Activated CD8-positive, alpha-beta memory T cell treated with anti-CD3 and anti-CD28 coated beads for 48 hours (primary cell): ENCODE data around the gene NODAL.

Experiments
- DNase-seq, 3 experiments: peaks; one replicate each; pipeline ENCODE4 v3.0.0-alpha.2; 2020; ENCODE audit warnings: low read depth in 2 of 3, low spot score in 2 of 3

The NODAL gene

GRCh38 chr10:70433581-70434280, 7.8 kb downstream of the NODAL start:
- no peak for DNase-seq

- DNase-seq = no peak
These were observed 8.8 kb downstream of the NODAL start for GRCh38 chr10:70432561-70433263.

GRCh38 chr10:70432101-70432500, 9.4 kb downstream of the NODAL start:
- no peak for DNase-seq

- no peak for DNase-seq
These were observed 10.7 kb downstream of the NODAL start for GRCh38 chr10:70430493-70431445.

GRCh38 chr10:70426823-70427222, 14.7 kb downstream of the NODAL start:
- no peak for DNase-seq

GRCh38 chr10:70425096-70425495, 16.4 kb downstream of the NODAL start:
- DNase-seq = no peak

GRCh38 chr10:70424320-70424719, 17.2 kb downstream of the NODAL start:
- no peak for DNase-seq

- DNase-seq = no peak
These were observed 22.8 kb downstream of the NODAL start for GRCh38 chr10:70418713-70419112.

GRCh38 chr10:70418229-70418628, 23.3 kb downstream of the NODAL start:
- no peak for DNase-seq

GRCh38 chr10:70417568-70417967, 23.9 kb downstream of the NODAL start:
- no peak for DNase-seq

GRCh38 chr10:70412356-70412755, 29.1 kb downstream of the NODAL start:
- DNase-seq = no peak

GRCh38 chr10:70410608-70411007, 30.9 kb downstream of the NODAL start:
- DNase-seq = no peak

GRCh38 chr10:70409772-70410171, 31.7 kb downstream of the NODAL start:
- no peak for DNase-seq

GRCh38 chr10:70405037-70405824, 36.2 kb downstream of the NODAL start:
- no peak for DNase-seq

GRCh38 chr10:70404787-70405036, 36.8 kb downstream of the NODAL start:
- DNase-seq = no peak

GRCh38 chr10:70404036-70404786, 37.3 kb downstream of the NODAL start, which contains the start of gene EIF4EBP2:
EIF4EBP2 (plus strand) TSS chr10:70404145; CDS start chr10:70404402, 257 bp downstream.
- DNase-seq = peak; percentile 99 to 100 (median 99)

GRCh38 chr10:70403483-70404035, 37.9 kb downstream of the NODAL start:
- DNase-seq = no peak

- DNase-seq = no peak
These were observed 42.3 kb downstream of the NODAL start for GRCh38 chr10:70399177-70399576.

GRCh38 chr10:70396140-70396539, 45.3 kb downstream of the NODAL start:
- no peak for DNase-seq

- no peak for DNase-seq
These were observed 49.8 kb downstream of the NODAL start for GRCh38 chr10:70391654-70392053.
